ENCODE results near the gene C12orf42.

The C12orf42 gene

GRCh38 chr12:103382119-103382518 lies 113.6 kb downstream of the C12orf42 start:
- in situ Hi-C loops (cut with HindIII; ENCODE audit: low pct_ligation_motif_present, low pct_unique_long_range_greater_than_20kb, low sequenced_read_pairs) = no loop called here
- DNase-seq = no peak

- no peak for DNase-seq
- in situ Hi-C loops (cut with HindIII; ENCODE audit: low pct_ligation_motif_present, low pct_unique_long_range_greater_than_20kb, low sequenced_read_pairs) = no loop called here
These were observed 116.1 kb downstream of the C12orf42 start for GRCh38 chr12:103379670-103380069.

- in situ Hi-C loops (cut with HindIII; ENCODE audit: low pct_ligation_motif_present, low pct_unique_long_range_greater_than_20kb, low sequenced_read_pairs) = no loop called here
These were observed 122.7 kb downstream of the C12orf42 start for GRCh38 chr12:103373088-103373523.

GRCh38 chr12:103369929-103370328 lies 125.8 kb downstream of the C12orf42 start:
- no peak for DNase-seq
- in situ Hi-C loops (cut with HindIII; ENCODE audit: low pct_ligation_motif_present, low pct_unique_long_range_greater_than_20kb, low sequenced_read_pairs) = no loop called here

More at GRCh38 chr12:103373088-103373523, 122.7 kb downstream of the C12orf42 start:
- no peak for DNase-seq

GRCh38 chr12:103368167-103368566 lies 127.6 kb downstream of the C12orf42 start:
- in situ Hi-C loops (cut with HindIII; ENCODE audit: low pct_ligation_motif_present, low pct_unique_long_range_greater_than_20kb, low sequenced_read_pairs) = no loop called here
- DNase-seq = no peak

- in situ Hi-C loops (cut with HindIII; ENCODE audit: low pct_ligation_motif_present, low pct_unique_long_range_greater_than_20kb, low sequenced_read_pairs) = no loop called here
- no peak for DNase-seq
These were observed 141.4 kb downstream of the C12orf42 start for GRCh38 chr12:103354403-103354802.

- in situ Hi-C loops (cut with HindIII; ENCODE audit: low pct_ligation_motif_present, low pct_unique_long_range_greater_than_20kb, low sequenced_read_pairs) = no loop called here
- DNase-seq = no peak
These were observed 141.9 kb downstream of the C12orf42 start for GRCh38 chr12:103353913-103354312.

- in situ Hi-C loops (cut with HindIII; ENCODE audit: low pct_ligation_motif_present, low pct_unique_long_range_greater_than_20kb, low sequenced_read_pairs) = no loop called here
- no peak for DNase-seq
These were observed 145.7 kb downstream of the C12orf42 start for GRCh38 chr12:103350116-103350515.

- DNase-seq = no peak
- in situ Hi-C loops (cut with HindIII; ENCODE audit: low pct_ligation_motif_present, low pct_unique_long_range_greater_than_20kb, low sequenced_read_pairs) = no loop called here
These were observed 146.8 kb downstream of the C12orf42 start for GRCh38 chr12:103348935-103349334.

- no peak for DNase-seq
- in situ Hi-C loops (cut with HindIII; ENCODE audit: low pct_ligation_motif_present, low pct_unique_long_range_greater_than_20kb, low sequenced_read_pairs) = no loop called here
These were observed 158.8 kb downstream of the C12orf42 start for GRCh38 chr12:103336940-103337339.

- no peak for DNase-seq
- in situ Hi-C loops (cut with HindIII; ENCODE audit: low pct_ligation_motif_present, low pct_unique_long_range_greater_than_20kb, low sequenced_read_pairs) = no loop called here
These were observed 161.3 kb downstream of the C12orf42 start for GRCh38 chr12:103334466-103334865.

GRCh38 chr12:103333676-103334075 lies 162.1 kb downstream of the C12orf42 start:
- in situ Hi-C loops (cut with HindIII; ENCODE audit: low pct_ligation_motif_present, low pct_unique_long_range_greater_than_20kb, low sequenced_read_pairs) = no loop called here
- DNase-seq = no peak

GRCh38 chr12:103331643-103332042 lies 164.1 kb downstream of the C12orf42 start:
- in situ Hi-C loops (cut with HindIII; ENCODE audit: low pct_ligation_motif_present, low pct_unique_long_range_greater_than_20kb, low sequenced_read_pairs) = no loop called here
- no peak for DNase-seq

GRCh38 chr12:103330672-103331071 lies 165.1 kb downstream of the C12orf42 start:
- no peak for DNase-seq
- in situ Hi-C loops (cut with HindIII; ENCODE audit: low pct_ligation_motif_present, low pct_unique_long_range_greater_than_20kb, low sequenced_read_pairs) = no loop called here

GRCh38 chr12:103327676-103328075 lies 168.1 kb downstream of the C12orf42 start:
- DNase-seq = no peak
- in situ Hi-C loops (cut with HindIII; ENCODE audit: low pct_ligation_motif_present, low pct_unique_long_range_greater_than_20kb, low sequenced_read_pairs) = no loop called here

- in situ Hi-C loops (cut with HindIII; ENCODE audit: low pct_ligation_motif_present, low pct_unique_long_range_greater_than_20kb, low sequenced_read_pairs) = no loop called here
- peak; percentile 53 for DNase-seq
These were observed 169.6 kb downstream of the C12orf42 start for GRCh38 chr12:103326190-103326589.

GRCh38 chr12:103318566-103318965 lies 177.2 kb downstream of the C12orf42 start:
- DNase-seq = no peak
- in situ Hi-C loops (cut with HindIII; ENCODE audit: low pct_ligation_motif_present, low pct_unique_long_range_greater_than_20kb, low sequenced_read_pairs) = no loop called here

GRCh38 chr12:103317220-103317619 lies 178.5 kb downstream of the C12orf42 start:
- in situ Hi-C loops (cut with HindIII; ENCODE audit: low pct_ligation_motif_present, low pct_unique_long_range_greater_than_20kb, low sequenced_read_pairs) = no loop called here
- DNase-seq = no peak

- no peak for DNase-seq
- in situ Hi-C loops (cut with HindIII; ENCODE audit: low pct_ligation_motif_present, low pct_unique_long_range_greater_than_20kb, low sequenced_read_pairs) = no loop called here
These were observed 181.0 kb downstream of the C12orf42 start for GRCh38 chr12:103314786-103315185.

- in situ Hi-C loops (cut with HindIII; ENCODE audit: low pct_ligation_motif_present, low pct_unique_long_range_greater_than_20kb, low sequenced_read_pairs) = no loop called here
- no peak for DNase-seq
These were observed 181.9 kb downstream of the C12orf42 start for GRCh38 chr12:103313894-103314293.

- in situ Hi-C loops (cut with HindIII; ENCODE audit: low pct_ligation_motif_present, low pct_unique_long_range_greater_than_20kb, low sequenced_read_pairs) = no loop called here
These were observed 182.9 kb downstream of the C12orf42 start for GRCh38 chr12:103312742-103313354.

More at GRCh38 chr12:103312742-103313354, 182.9 kb downstream of the C12orf42 start:
- DNase-seq = no peak
